HUES6 (cell line): ENCODE data around the gene OSBPL2.

ENCODE experiments used
- H3K27ac ChIP-seq: 2 replicates; pipeline ENCODE4 v1.7.0; 2013; ENCODE audit warnings: low read depth, mild to moderate bottlenecking, low read length, inconsistent platforms
- H3K27me3 ChIP-seq: 2 replicates; pipeline ENCODE4 v1.6.1; 2013; ENCODE audit warnings: low read length; ENCODE audit not compliant: control insufficient read depth, insufficient read depth
- H3K36me3 ChIP-seq: 2 replicates; pipeline ENCODE4 v1.6.1; 2013; ENCODE audit warnings: low read length; ENCODE audit not compliant: control insufficient read depth, insufficient read depth
- H3K4me1 ChIP-seq: 2 replicates; pipeline ENCODE4 v1.6.1; 2013; ENCODE audit warnings: low read length; ENCODE audit not compliant: control insufficient read depth, insufficient read depth
- H3K4me3 ChIP-seq: 2 replicates; pipeline ENCODE4 v1.5.1; 2013; ENCODE audit warnings: low read depth, low read length
- H3K9ac ChIP-seq: one replicate; pipeline ENCODE4 v1.6.1; 2013; ENCODE audit warnings: mild to moderate bottlenecking, low read length
- H3K9me3 ChIP-seq: 2 replicates; pipeline ENCODE4 v1.6.1; 2013; ENCODE audit warnings: low read depth, low read length; ENCODE audit not compliant: control insufficient read depth, insufficient read depth

OSBPL2 gene

GRCh38 chr20:62224113-62224855, 14.0 kb upstream of the OSBPL2 start:
- no peak overlapping the region for H3K9ac ChIP-seq
- peaks cover 75% of the 10 kb centered on the region for H3K27me3 ChIP-seq
- H3K9me3 ChIP-seq = no peaks in the 10 kb centered on the region
- peaks cover 6% of the 10 kb centered on the region; the same call in 1 of the 2 replicates for H3K4me1 ChIP-seq
- H3K4me3 ChIP-seq = no peak overlapping the region
- H3K36me3 ChIP-seq = no peaks in the 10 kb centered on the region
- H3K27ac ChIP-seq = no peak overlapping the region

- H3K27ac ChIP-seq = no peak overlapping the region
- H3K4me1 ChIP-seq = peaks cover 6% of the 10 kb centered on the region; the same call in 1 of the 2 replicates
- peaks cover 67% of the 10 kb centered on the region for H3K27me3 ChIP-seq
- no peak overlapping the region for H3K9ac ChIP-seq
- H3K36me3 ChIP-seq = no peaks in the 10 kb centered on the region
- H3K4me3 ChIP-seq = no peak overlapping the region
- no peaks in the 10 kb centered on the region for H3K9me3 ChIP-seq
Observed at GRCh38 chr20:62225026-62225425, 13.3 kb upstream of the OSBPL2 start.

GRCh38 chr20:62225820-62226635, 12.3 kb upstream of the OSBPL2 start:
- H3K4me1 ChIP-seq = peaks cover 3% of the 10 kb centered on the region; the same call in 1 of the 2 replicates
- peaks cover 61% of the 10 kb centered on the region for H3K27me3 ChIP-seq
- H3K4me3 ChIP-seq = no peak overlapping the region

GRCh38 chr20:62226707-62227590, 11.4 kb upstream of the OSBPL2 start:
- Histone ChIP-seq H3K36me3 (no peaks in the 10 kb centered on the region), H3K4me3 (no peak overlapping the region), H3K27ac (no peak overlapping the region), H3K4me1 (no peaks in the 10 kb centered on the region), H3K9ac (no peak overlapping the region), H3K27me3 (peaks cover 59% of the 10 kb centered on the region), H3K9me3 (no peaks in the 10 kb centered on the region)

More at GRCh38 chr20:62225820-62226635, 12.3 kb upstream of the OSBPL2 start:
- Histone ChIP-seq H3K36me3 (no peaks in the 10 kb centered on the region), H3K9ac (no peak overlapping the region), H3K27ac (no peak overlapping the region), H3K9me3 (no peaks in the 10 kb centered on the region)

GRCh38 chr20:62227591-62227976, 10.7 kb upstream of the OSBPL2 start:
- Histone ChIP-seq H3K9ac (no peak overlapping the region), H3K27me3 (peaks cover 53% of the 10 kb centered on the region), H3K27ac (no peak overlapping the region), H3K36me3 (no peaks in the 10 kb centered on the region), H3K9me3 (no peaks in the 10 kb centered on the region), H3K4me1 (no peaks in the 10 kb centered on the region), H3K4me3 (no peak overlapping the region)

GRCh38 chr20:62227977-62228958, 10.1 kb upstream of the OSBPL2 start:
- H3K9ac ChIP-seq = no peak overlapping the region
- H3K9me3 ChIP-seq = no peaks in the 10 kb centered on the region
- no peaks in the 10 kb centered on the region for H3K36me3 ChIP-seq
- H3K27ac ChIP-seq = no peak overlapping the region
- no peaks in the 10 kb centered on the region for H3K4me1 ChIP-seq
- H3K27me3 ChIP-seq = peaks cover 46% of the 10 kb centered on the region
- H3K4me3 ChIP-seq = no peak overlapping the region

GRCh38 chr20:62228982-62229545, 9.3 kb upstream of the OSBPL2 start:
- Histone ChIP-seq H3K36me3 (no peaks in the 10 kb centered on the region), H3K4me3 (no peak overlapping the region), H3K27ac (no peak overlapping the region), H3K4me1 (no peaks in the 10 kb centered on the region), H3K9me3 (no peaks in the 10 kb centered on the region), H3K9ac (no peak overlapping the region), H3K27me3 (peaks cover 38% of the 10 kb centered on the region; the same call in 1 of the 2 replicates)

- H3K4me1 ChIP-seq = no peaks in the 10 kb centered on the region
Observed at GRCh38 chr20:62229667-62230066, 8.7 kb upstream of the OSBPL2 start.

GRCh38 chr20:62230276-62230675, 8.0 kb upstream of the OSBPL2 start:
- Histone ChIP-seq H3K4me1 (no peaks in the 10 kb centered on the region), H3K27ac (no peak overlapping the region), H3K27me3 (peaks cover 26% of the 10 kb centered on the region; the same call in 1 of the 2 replicates), H3K4me3 (no peak overlapping the region), H3K9ac (no peak overlapping the region), H3K9me3 (no peaks in the 10 kb centered on the region), H3K36me3 (no peaks in the 10 kb centered on the region)

More at GRCh38 chr20:62229667-62230066, 8.7 kb upstream of the OSBPL2 start:
- Histone ChIP-seq H3K36me3 (no peaks in the 10 kb centered on the region), H3K9ac (no peak overlapping the region), H3K9me3 (no peaks in the 10 kb centered on the region), H3K27me3 (peaks cover 32% of the 10 kb centered on the region; the same call in 1 of the 2 replicates), H3K27ac (no peak overlapping the region), H3K4me3 (no peak overlapping the region)
